Measurements from ENCODE around the gene CKMT2.

- no peak for TF ChIP-seq CTCF (IDR thresholded peaks at IDR 0.05)
- TF ChIP-seq NFYB (CRISPR knock-in tag; conservative IDR thresholded peaks at IDR 0.05; ENCODE audit: low read depth), result no peak
- no peak for TF ChIP-seq NFE2L1 (CRISPR knock-in tag; IDR thresholded peaks at IDR 0.05)
- TF ChIP-seq NR1H2 (CRISPR knock-in tag; IDR thresholded peaks at IDR 0.05), result no peak
- TF ChIP-seq EMX1 (CRISPR knock-in tag; IDR thresholded peaks at IDR 0.05), result no peak
- TF ChIP-seq TEAD4 (CRISPR knock-in tag; IDR thresholded peaks at IDR 0.05), result no peak
- TF ChIP-seq ATF2 (CRISPR knock-in tag; IDR thresholded peaks at IDR 0.05; ENCODE audit: borderline replicate concordance, low read depth), result no peak
- TF ChIP-seq CDX4 (CRISPR knock-in tag; IDR thresholded peaks at IDR 0.05; ENCODE audit: borderline replicate concordance), result no peak
- no peak for TF ChIP-seq AR (CRISPR knock-in tag; IDR thresholded peaks at IDR 0.05)
- TF ChIP-seq ZNF121 (CRISPR knock-in tag; IDR thresholded peaks at IDR 0.05), result no peak
- TF ChIP-seq USF2 (CRISPR knock-in tag; IDR thresholded peaks at IDR 0.05), result no peak
- TF ChIP-seq E2F4 (CRISPR knock-in tag; IDR thresholded peaks at IDR 0.05; ENCODE audit: borderline replicate concordance, low read depth), result no peak
- TF ChIP-seq KAT7 (CRISPR knock-in tag; IDR thresholded peaks at IDR 0.05; ENCODE audit: borderline replicate concordance), result no peak
- TF ChIP-seq PRRX2 (CRISPR knock-in tag; IDR thresholded peaks at IDR 0.05), result no peak
These were observed 75.7 kb downstream of the CKMT2 start for GRCh38 chr5:81308836-81309235.

Measured in WTC11 (cell line).